K562 (cell line): Measurements from ENCODE around the gene DIP2C. TPM values are rescaled to one million over a fixed set of nuclear protein-coding genes. Genes with fewer than 3 reads are reported as not detected.

ENCODE experiments used
- ATAC-seq: fragments of 200-7000 bp; cut with Tn5 transposase; 3 replicates; pipeline ENCODE4 v1.9.1; 2020; ENCODE audit warnings: moderate library complexity
- BruUV-seq: library from RNA; stranded (reverse); fragments of 400-500 nt; replicated peaks from 2 replicates; lab custom pipeline; 2021; lab: Mats Ljungman, UMichigan
- CTCF ChIA-PET: fragments of 300-600 bp; formaldehyde crosslinking; extraction: SDS; loops from one replicate; lab custom pipeline; 2021; ENCODE audit warnings: low intra/inter-chr PET ratio; lab: Yijun Ruan, JAX
- POLR2A ChIA-PET: fragments of 300-600, 350-650 bp; sonication (Branson Sonifier 250); formaldehyde crosslinking; extraction: SDS; loops from one replicate; lab custom pipeline; 2021; ENCODE audit warnings: antibody characterized with exemption, inconsistent platforms; lab: Yijun Ruan, JAX
- DNase-seq, 4 experiments: peaks; one replicate each; pipeline versions ENCODE4 v3.0.0 to v3.0.0-alpha.2; 2011 to 2018; ENCODE audit warnings: low spot score in 3 of 4, mixed read lengths in 3 of 4; ENCODE audit errors: extremely low read depth in 1 of 4
- FAIRE-seq: peaks from 2 replicates; lab custom pipeline; 2011; peaks lifted over from hg19 to GRCh38; lab: Jason Lieb, UNC
- H2AFZ ChIP-seq: 2 replicates; pipeline ENCODE4 v1.6.0; 2011; ENCODE audit warnings: low read depth, low read length, control low read depth, inconsistent platforms
- H3K27ac ChIP-seq: fragments of 200-600 bp; 3 replicates; pipeline ENCODE4 v1.8.0; 2011; ENCODE audit warnings: low read depth, mild to moderate bottlenecking, control low read depth, inconsistent platforms, low read length, moderate library complexity, mixed read lengths; ENCODE audit errors: extremely low read depth
- H3K27me3 ChIP-seq, 2 experiments: fragments of 300-600 bp in 1 of 2; 2 replicates in 1 of 2; 3 replicates in 1 of 2; pipeline versions ENCODE4 v1.6.0 to v1.8.0; 2011; ENCODE audit warnings: inconsistent platforms in 2 of 2, low read length in 2 of 2, mild to moderate bottlenecking in 1 of 2, mixed read lengths in 1 of 2, moderate library complexity in 1 of 2; ENCODE audit not compliant: control insufficient read depth in 2 of 2, insufficient read depth in 2 of 2
- H3K36me3 ChIP-seq: fragments of 300-600 bp; 3 replicates; pipeline ENCODE4 v1.8.0; 2011; ENCODE audit warnings: mild to moderate bottlenecking, low read length, inconsistent platforms; ENCODE audit not compliant: control insufficient read depth, insufficient read depth
- H3K4me1 ChIP-seq, 2 experiments: fragments of 200-600 bp in 1 of 2; replicated peaks in 1 of 2; 2 replicates in 1 of 2; 3 replicates in 1 of 2; pipeline versions ENCODE4 v1.5.1 to v1.8.0; 2011; ENCODE audit warnings: inconsistent platforms in 2 of 2, low read length in 2 of 2, mild to moderate bottlenecking in 1 of 2, mixed read lengths in 1 of 2, moderate library complexity in 1 of 2; ENCODE audit not compliant: control insufficient read depth in 2 of 2, insufficient read depth in 2 of 2
- H3K4me2 ChIP-seq: 2 replicates; pipeline ENCODE4 v1.6.1; 2011; ENCODE audit warnings: low read length, control low read depth, inconsistent platforms, mixed read lengths; ENCODE audit not compliant: insufficient read depth
- H3K4me3 ChIP-seq: fragments of 200-600 bp; sonication (generic), shearing (Covaris generic); 2 replicates; pipeline ENCODE4 v1.5.1; 2016; ENCODE audit warnings: control low read depth, inconsistent platforms
- H3K79me2 ChIP-seq: fragments of 200-600 bp; 3 replicates; pipeline ENCODE4 v1.8.0; 2011; ENCODE audit warnings: low read length, inconsistent platforms; ENCODE audit not compliant: control insufficient read depth, insufficient read depth
- H3K9ac ChIP-seq, 2 experiments: 2 replicates each; pipeline versions ENCODE4 v1.6.0 to v1.6.1; 2011; ENCODE audit warnings: low read depth in 2 of 2, low read length in 2 of 2, control low read depth in 1 of 2, inconsistent platforms in 1 of 2, mild to moderate bottlenecking in 1 of 2, mixed read lengths in 1 of 2; ENCODE audit not compliant: insufficient read depth in 1 of 2
- H3K9me1 ChIP-seq: one replicate; pipeline ENCODE4 v1.6.0; 2011; ENCODE audit warnings: inconsistent platforms, mild to moderate bottlenecking, low read length, moderate library complexity; ENCODE audit not compliant: control insufficient read depth, insufficient read depth
- H3K9me3 ChIP-seq: replicated peaks from 2 replicates; pipeline ENCODE4 v1.5.1; 2011; ENCODE audit warnings: low read depth, low read length, inconsistent platforms; ENCODE audit not compliant: control insufficient read depth, insufficient read depth
- H4K20me1 ChIP-seq: replicated peaks from 2 replicates; pipeline ENCODE4 v1.6.1; 2011; ENCODE audit warnings: low read length, inconsistent platforms, mixed read lengths; ENCODE audit not compliant: control insufficient read depth, insufficient read depth
- POLR2H ChIP-seq: IDR thresholded peaks from 2 replicates; pipeline ENCODE4 v1.6.1; 2016; ENCODE audit warnings: missing genetic modification characterization, low read depth, mild to moderate bottlenecking, control low read depth, missing compliant biosample characterization, moderate library complexity
- ZKSCAN1 ChIP-seq: fragments of 150-350 bp; IDR thresholded peaks from 2 replicates; pipeline ENCODE4 v1.6.1; 2016; ENCODE audit warnings: low read depth, low read length
- ZNF124 ChIP-seq: sonication (generic); formaldehyde crosslinking; IDR thresholded peaks from 2 replicates; pipeline ENCODE4 v1.8.1; 2022; ENCODE audit warnings: missing genetic modification reagents
- WGBS: fragments of 100-300 bp; shearing (Covaris generic); methylation state at CpG from one replicate; pipeline ENCODE4 v1.1.6; 2016; ENCODE audit warnings: low coverage, mixed read lengths; ENCODE audit not compliant: insufficient coverage; ENCODE audit errors: missing lambda C conversion rate; 5-methylcytosine and 5-hydroxymethylcytosine counted together
- in situ Hi-C: fragments of 300-500 bp; cut with MboI; formaldehyde crosslinking; loops from 4 replicates; pipeline ENCODE4 v1.15.0; 2018; ENCODE audit warnings: inconsistent platforms, mixed read lengths
- intact Hi-C: fragments of 100-400 bp; cut with micrococcal nuclease; formaldehyde crosslinking; loops from 2 replicates; pipeline ENCODE4 v1.14.2; 2022
- polyA plus RNA-seq, 8 experiments: library from polyadenylated mRNA; depleted of rRNA in 4 of 8; stranded (reverse) in 5 of 8; unstranded in 3 of 8; fragments of >200 nt; fragmentation: Nextera tagmentation in 2 of 8; fragmentation: Illumina TruSeq in 1 of 8; extraction: Ambion mirVana in 2 of 8; extraction: Trizol in 1 of 8; gene quantifications; 2 replicates each; pipeline versions ENCODE4 v1.2.1 to v1.2.3, GENCODE V29; 2011 to 2014; ENCODE audit warnings: inconsistent platforms in 1 of 8, missing spikeins in 1 of 8
- total RNA-seq, 7 experiments: library from RNA; depleted of rRNA in 6 of 7; stranded (reverse); fragments of >200 nt in 6 of 7; fragmentation: Illumina TruSeq in 2 of 7; extraction: Trizol in 2 of 7; gene quantifications; 2 replicates each; pipeline versions ENCODE4 v1.2.1 to v1.2.3, GENCODE V29; 2011 to 2021; ENCODE audit warnings: low replicate concordance in 1 of 7
- TF ChIP-seq, protein P1 (sequence below): fragments of 250-450 bp; sonication (Bioruptor Pico); IDR thresholded peaks from 2 replicates; pipeline ENCODE4 v1.5.0; 2021
- TF ChIP-seq, protein P2 (sequence below): IDR thresholded peaks from 3 replicates; pipeline ENCODE4 v1.6.1; 2011; ENCODE audit warnings: borderline replicate concordance, mild to moderate bottlenecking, moderate library complexity; ENCODE audit not compliant: insufficient read length; ENCODE audit errors: extremely low read depth
- TF ChIP-seq, protein P3 (sequence below): fragments of 250-450 bp; sonication (Bioruptor Pico); IDR thresholded peaks from 2 replicates; pipeline ENCODE4 v1.4.0; 2020; ENCODE audit warnings: mild to moderate bottlenecking
- TF ChIP-seq, protein P4 (sequence below): fragments of 450-650 bp; IDR thresholded peaks from 2 replicates; pipeline ENCODE4 v1.6.1; 2017; ENCODE audit warnings: antibody characterized with exemption, mild to moderate bottlenecking
- TF ChIP-seq, protein P5 (sequence below): fragments of 250-450 bp; sonication (Bioruptor Pico); IDR thresholded peaks from 2 replicates; pipeline ENCODE4 v1.5.1; 2021; ENCODE audit warnings: mild to moderate bottlenecking

DIP2C gene
- total and polyA plus RNA-seq, 9 of the 15 experiments (the other 6 are each of a cell fraction or from before 2014, with no cell fraction given) = 0.01 TPM; not detected in 8

DNA sequence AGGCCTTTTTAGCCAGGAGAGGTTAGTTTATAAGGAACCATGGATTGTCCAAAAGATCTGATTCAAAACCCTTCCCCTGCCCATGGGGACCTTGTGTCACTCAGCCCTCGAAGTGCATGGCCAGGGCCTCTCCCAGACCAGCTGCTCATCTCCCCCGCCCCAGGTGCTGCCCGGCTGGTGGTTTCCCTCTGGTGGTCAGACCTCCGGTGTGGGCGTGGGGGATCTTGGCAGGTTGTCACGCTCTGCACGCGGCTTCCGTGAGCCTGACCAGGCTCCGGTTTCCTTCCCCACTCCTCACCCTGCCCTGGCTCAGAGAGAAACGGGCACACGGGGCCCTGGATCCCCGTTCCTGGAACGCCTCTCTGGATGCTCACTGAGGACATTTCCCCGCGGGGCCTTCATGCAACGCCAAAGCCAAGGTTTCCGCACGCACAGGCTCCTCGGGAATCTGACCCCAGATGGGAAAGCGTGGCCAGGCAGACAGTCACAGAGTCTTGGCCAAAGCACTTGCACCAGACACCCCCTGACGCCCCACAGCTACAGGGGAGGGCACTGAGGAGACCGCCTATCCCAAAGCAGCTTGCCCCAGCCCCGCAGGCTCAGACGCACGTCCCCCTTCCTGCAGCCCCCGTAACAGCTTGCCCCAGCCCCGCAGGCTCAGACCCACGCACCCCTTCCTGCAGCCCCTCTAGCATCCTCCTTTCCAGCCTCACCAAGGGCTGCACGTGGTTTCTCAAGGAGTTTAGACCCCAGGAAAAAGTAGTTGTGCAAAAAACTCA lies 7.8 kb upstream of the DIP2C start:
- no peaks in the 10 kb centered on the region for H3K9me1 ChIP-seq
- CTCF ChIA-PET = no interaction called here
- POLR2A ChIA-PET = interaction anchor here (0.6 kb wide), 2 partner anchors 15 to 84 kb away, joined by 3 to 4 read pairs; no protein-coding TSS in a partner anchor
- H3K79me2 ChIP-seq = no peaks in the 10 kb centered on the region
- ATAC-seq = no peak; the same call in 2 of the 3 replicates
- H2AFZ ChIP-seq = no peak overlapping the region
- peaks cover 9 to 62% of the 10 kb centered on the region in 2 experiments; a peak in 3 of 5 replicates for H3K27me3 ChIP-seq
- in situ Hi-C loops (no loop called here), intact Hi-C loops (no loop called here)
- H3K36me3 ChIP-seq = no peaks in the 10 kb centered on the region
- no peak overlapping the region for H3K9ac ChIP-seq
- H3K4me3 ChIP-seq = no peak overlapping the region
- no peak overlapping the region for H3K27ac ChIP-seq
- no peak for DNase-seq
- no peaks in the 10 kb centered on the region for H3K4me1 ChIP-seq
- peaks cover 5% of the 10 kb centered on the region; the same call in 1 of the 2 replicates for H4K20me1 ChIP-seq
- BruUV-seq = no TSS peak
- H3K4me2 ChIP-seq = no peak overlapping the region
- FAIRE-seq = no peak
- 2% methylated on average over 25 of the region's 30 CpGs for WGBS
- no peaks in the 10 kb centered on the region for H3K9me3 ChIP-seq
- TF ChIP-seq, protein P1, sequence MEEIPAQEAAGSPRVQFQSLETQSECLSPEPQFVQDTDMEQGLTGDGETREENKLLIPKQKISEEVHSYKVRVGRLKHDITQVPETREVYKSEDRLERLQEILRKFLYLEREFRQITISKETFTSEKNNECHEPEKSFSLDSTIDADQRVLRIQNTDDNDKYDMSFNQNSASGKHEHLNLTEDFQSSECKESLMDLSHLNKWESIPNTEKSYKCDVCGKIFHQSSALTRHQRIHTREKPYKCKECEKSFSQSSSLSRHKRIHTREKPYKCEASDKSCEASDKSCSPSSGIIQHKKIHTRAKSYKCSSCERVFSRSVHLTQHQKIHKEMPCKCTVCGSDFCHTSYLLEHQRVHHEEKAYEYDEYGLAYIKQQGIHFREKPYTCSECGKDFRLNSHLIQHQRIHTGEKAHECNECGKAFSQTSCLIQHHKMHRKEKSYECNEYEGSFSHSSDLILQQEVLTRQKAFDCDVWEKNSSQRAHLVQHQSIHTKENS (CRISPR knock-in tag) = no peak
- no peak for TF ChIP-seq ZKSCAN1
- no peak for TF ChIP-seq ZNF124 (CRISPR knock-in tag)
- TF ChIP-seq, protein P2, sequence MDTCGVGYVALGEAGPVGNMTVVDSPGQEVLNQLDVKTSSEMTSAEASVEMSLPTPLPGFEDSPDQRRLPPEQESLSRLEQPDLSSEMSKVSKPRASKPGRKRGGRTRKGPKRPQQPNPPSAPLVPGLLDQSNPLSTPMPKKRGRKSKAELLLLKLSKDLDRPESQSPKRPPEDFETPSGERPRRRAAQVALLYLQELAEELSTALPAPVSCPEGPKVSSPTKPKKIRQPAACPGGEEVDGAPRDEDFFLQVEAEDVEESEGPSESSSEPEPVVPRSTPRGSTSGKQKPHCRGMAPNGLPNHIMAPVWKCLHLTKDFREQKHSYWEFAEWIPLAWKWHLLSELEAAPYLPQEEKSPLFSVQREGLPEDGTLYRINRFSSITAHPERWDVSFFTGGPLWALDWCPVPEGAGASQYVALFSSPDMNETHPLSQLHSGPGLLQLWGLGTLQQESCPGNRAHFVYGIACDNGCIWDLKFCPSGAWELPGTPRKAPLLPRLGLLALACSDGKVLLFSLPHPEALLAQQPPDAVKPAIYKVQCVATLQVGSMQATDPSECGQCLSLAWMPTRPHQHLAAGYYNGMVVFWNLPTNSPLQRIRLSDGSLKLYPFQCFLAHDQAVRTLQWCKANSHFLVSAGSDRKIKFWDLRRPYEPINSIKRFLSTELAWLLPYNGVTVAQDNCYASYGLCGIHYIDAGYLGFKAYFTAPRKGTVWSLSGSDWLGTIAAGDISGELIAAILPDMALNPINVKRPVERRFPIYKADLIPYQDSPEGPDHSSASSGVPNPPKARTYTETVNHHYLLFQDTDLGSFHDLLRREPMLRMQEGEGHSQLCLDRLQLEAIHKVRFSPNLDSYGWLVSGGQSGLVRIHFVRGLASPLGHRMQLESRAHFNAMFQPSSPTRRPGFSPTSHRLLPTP = no peak
- TF ChIP-seq, protein P3, sequence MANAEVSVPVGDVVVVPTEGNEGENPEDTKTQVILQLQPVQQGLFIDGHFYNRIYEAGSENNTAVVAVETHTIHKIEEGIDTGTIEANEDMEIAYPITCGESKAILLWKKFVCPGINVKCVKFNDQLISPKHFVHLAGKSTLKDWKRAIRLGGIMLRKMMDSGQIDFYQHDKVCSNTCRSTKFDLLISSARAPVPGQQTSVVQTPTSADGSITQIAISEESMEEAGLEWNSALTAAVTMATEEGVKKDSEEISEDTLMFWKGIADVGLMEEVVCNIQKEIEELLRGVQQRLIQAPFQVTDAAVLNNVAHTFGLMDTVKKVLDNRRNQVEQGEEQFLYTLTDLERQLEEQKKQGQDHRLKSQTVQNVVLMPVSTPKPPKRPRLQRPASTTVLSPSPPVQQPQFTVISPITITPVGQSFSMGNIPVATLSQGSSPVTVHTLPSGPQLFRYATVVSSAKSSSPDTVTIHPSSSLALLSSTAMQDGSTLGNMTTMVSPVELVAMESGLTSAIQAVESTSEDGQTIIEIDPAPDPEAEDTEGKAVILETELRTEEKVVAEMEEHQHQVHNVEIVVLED (CRISPR knock-in tag) = no peak
- TF ChIP-seq, protein P4, sequence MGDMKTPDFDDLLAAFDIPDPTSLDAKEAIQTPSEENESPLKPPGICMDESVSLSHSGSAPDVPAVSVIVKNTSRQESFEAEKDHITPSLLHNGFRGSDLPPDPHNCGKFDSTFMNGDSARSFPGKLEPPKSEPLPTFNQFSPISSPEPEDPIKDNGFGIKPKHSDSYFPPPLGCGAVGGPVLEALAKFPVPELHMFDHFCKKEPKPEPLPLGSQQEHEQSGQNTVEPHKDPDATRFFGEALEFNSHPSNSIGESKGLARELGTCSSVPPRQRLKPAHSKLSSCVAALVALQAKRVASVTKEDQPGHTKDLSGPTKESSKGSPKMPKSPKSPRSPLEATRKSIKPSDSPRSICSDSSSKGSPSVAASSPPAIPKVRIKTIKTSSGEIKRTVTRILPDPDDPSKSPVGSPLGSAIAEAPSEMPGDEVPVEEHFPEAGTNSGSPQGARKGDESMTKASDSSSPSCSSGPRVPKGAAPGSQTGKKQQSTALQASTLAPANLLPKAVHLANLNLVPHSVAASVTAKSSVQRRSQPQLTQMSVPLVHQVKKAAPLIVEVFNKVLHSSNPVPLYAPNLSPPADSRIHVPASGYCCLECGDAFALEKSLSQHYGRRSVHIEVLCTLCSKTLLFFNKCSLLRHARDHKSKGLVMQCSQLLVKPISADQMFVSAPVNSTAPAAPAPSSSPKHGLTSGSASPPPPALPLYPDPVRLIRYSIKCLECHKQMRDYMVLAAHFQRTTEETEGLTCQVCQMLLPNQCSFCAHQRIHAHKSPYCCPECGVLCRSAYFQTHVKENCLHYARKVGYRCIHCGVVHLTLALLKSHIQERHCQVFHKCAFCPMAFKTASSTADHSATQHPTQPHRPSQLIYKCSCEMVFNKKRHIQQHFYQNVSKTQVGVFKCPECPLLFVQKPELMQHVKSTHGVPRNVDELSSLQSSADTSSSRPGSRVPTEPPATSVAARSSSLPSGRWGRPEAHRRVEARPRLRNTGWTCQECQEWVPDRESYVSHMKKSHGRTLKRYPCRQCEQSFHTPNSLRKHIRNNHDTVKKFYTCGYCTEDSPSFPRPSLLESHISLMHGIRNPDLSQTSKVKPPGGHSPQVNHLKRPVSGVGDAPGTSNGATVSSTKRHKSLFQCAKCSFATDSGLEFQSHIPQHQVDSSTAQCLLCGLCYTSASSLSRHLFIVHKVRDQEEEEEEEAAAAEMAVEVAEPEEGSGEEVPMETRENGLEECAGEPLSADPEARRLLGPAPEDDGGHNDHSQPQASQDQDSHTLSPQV = no peak
- no peak for TF ChIP-seq POLR2H
- TF ChIP-seq, protein P5, sequence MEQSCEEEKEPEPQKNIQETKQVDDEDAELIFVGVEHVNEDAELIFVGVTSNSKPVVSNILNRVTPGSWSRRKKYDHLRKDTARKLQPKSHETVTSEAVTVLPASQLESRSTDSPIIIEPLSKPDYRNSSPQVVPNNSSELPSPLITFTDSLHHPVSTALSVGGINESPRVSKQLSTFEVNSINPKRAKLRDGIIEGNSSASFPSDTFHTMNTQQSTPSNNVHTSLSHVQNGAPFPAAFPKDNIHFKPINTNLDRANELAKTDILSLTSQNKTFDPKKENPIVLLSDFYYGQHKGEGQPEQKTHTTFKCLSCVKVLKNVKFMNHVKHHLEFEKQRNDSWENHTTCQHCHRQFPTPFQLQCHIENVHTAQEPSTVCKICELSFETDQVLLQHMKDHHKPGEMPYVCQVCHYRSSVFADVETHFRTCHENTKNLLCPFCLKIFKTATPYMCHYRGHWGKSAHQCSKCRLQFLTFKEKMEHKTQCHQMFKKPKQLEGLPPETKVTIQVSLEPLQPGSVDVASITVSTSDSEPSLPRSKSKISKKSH (CRISPR knock-in tag) = no peak
